LNCaP clone FGC (cell line): ENCODE data around the gene VAMP4.

ENCODE experiments used
- DNase-seq: peaks from one replicate; pipeline ENCODE4 v3.0.0-alpha.2; 2011; ENCODE audit warnings: low read depth
- H3K4me3 ChIP-seq: 2 replicates; pipeline ENCODE4 v1.5.1; 2011; ENCODE audit warnings: mild to moderate bottlenecking, low read depth, low read length, control low read depth
- CTCF ChIP-seq: IDR thresholded peaks from 2 replicates; pipeline ENCODE4 v1.5.1; 2012; ENCODE audit warnings: mild to moderate bottlenecking; ENCODE audit not compliant: control insufficient read depth, insufficient read depth; ENCODE audit errors: extremely low read depth

VAMP4 gene

GRCh38 chr1:171654942-171655745, 86.7 kb downstream of the VAMP4 start:
- no peak overlapping the region for H3K4me3 ChIP-seq
- TF ChIP-seq CTCF, result peak; percentile 46
- no peak for DNase-seq

- no peak overlapping the region for H3K4me3 ChIP-seq
- TF ChIP-seq CTCF, result no peak
- no peak for DNase-seq
Observed at GRCh38 chr1:171654201-171654941, 87.5 kb downstream of the VAMP4 start.

- no peak for DNase-seq
- no peak overlapping the region for H3K4me3 ChIP-seq
- TF ChIP-seq CTCF, result no peak
Observed at GRCh38 chr1:171653796-171654195, 88.1 kb downstream of the VAMP4 start.

GRCh38 chr1:171652234-171652822, 89.5 kb downstream of the VAMP4 start, which contains the start of gene MYOC:
Gene MYOC (minus strand): TSS chr1:171652688. CDS start chr1:171652611, 77 bp downstream.
- H3K4me3 ChIP-seq, result no peak within 1 kb of the TSS
- TF ChIP-seq CTCF, result no peak
- DNase-seq, result no peak
